NCI-H1048 (cell line): ENCODE measurements around the gene COL4A1.

Experiments
- DNase-seq: peaks from one replicate; lab custom pipeline; 2025; lab: John Stamatoyannopoulos, UW

COL4A1 gene

GRCh38 chr13:110161112-110161882 lies 145.7 kb downstream of the COL4A1 start:
- DNase-seq = no peak

DNA sequence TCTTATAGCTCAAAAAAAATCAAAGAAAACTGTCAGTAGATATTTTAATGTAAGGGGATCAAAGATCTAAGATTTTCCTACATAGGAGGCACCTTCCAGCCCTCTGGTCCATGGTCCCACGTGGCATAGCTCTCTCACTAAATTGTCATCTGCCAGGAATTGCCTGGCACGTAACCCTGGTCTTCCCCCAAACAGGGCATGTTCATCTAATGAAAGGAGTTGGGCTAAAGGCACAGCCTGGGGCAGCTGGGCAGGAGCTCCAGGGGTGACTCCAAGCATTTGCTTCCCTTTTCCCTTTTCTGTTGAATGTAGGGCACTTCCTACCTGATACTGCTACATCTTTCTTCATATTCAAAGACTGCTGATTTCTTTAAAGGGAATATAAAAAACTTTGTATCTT lies 148.7 kb downstream of the COL4A1 start:
- DNase-seq = no peak

DNA sequence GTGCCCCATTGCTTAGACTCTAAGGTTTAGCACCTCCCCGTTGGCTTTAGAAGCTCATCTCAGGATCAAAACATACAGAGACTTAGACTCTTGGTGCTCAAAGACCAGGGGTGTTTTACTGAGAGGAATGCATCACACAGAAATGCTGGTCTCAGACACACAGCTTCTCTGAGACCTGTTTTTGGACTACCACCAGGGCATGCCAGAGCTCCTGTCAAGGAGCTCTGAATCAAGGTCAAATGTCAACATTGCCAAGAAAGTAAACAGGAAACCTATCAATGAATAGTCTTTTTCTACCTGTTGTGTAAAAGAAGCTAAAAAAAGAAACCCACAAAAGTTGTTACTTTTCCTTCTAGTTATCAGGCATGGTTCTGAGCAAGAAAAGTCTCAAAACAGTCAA lies 149.2 kb downstream of the COL4A1 start:
- DNase-seq = no peak

DNA sequence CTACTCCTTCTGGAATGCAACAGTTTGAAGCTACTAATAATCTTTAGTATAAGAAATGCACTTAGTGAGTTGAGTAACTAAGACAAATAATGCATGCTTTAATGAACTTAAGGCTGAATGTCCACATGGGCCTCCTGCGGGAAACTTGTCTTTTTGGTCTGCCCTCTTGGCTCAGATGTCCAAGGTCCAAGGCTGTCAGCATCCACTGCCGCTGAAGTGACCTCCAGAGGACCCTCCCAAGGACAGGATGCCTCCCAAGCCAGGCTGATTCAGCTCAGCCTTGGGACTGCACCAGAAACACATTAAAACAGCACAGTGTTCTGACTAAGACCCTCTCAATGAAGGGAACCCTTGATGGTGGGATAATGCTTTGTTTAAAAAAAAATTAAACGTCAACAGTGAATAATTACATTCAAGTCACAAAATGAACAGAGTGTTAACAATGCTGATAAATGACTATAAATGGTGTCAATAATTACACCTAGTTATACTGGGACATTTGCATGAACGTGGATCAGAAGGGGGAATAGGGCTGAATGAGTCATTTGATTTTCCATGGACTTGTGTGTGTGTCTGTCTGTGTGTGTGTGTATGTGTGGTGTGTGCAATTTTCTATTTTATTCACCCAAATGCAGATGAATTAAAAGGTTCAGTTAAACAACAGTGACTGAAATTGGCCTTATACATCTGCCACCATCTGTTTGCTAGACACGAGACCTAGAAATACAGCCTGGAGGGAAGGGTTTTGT lies 150.5 kb downstream of the COL4A1 start:
- DNase-seq = no peak

- DNase-seq = no peak
Measured at GRCh38 chr13:110155072-110155471, 151.9 kb downstream of the COL4A1 start.

DNA sequence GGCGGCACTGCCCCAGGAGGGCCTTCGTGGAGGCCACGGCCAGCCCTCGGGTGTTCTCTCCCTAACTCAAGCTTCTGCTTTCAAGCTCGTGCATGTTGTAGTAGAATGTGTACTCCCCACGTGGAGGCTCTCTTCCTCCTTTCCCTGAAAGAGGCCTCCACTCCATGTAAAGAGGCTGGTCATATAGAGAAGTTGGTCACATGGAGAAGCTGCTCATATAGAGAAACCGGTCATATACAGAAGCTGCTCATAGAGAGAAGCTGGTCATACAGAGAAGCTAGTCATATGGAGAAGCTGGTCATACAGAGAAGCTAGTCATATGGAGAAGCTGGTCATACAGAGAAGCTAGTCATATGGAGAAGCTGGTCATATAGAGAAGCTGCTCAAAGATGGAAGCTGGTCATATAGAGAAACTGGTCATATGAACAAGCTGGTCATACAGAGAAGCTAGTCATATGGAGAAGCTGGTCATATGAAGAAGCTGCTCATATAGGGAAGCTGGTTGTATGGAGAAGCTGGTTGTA lies 152.5 kb downstream of the COL4A1 start:
- no peak for DNase-seq

- DNase-seq = no peak
Measured at GRCh38 chr13:110152351-110152750, 154.6 kb downstream of the COL4A1 start.

DNA sequence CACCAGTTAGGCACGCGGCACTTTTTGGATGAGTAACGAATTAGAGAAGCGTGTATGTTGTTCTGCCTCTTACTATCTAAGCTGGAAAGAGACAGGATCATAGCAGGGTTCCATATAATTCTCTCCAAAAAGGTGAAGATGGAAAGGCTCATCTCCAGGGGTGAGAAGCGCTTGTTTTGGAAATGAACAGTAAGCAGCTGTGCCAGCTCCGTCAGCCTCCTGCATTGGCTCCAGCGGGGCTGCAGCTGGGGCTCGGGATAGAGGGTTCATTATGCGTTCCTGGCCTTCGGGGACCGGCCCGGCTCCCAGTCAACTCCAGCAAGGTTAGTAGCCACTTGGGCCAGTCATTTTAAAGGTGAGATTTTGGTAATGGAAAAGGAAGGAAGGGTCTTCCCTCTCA lies 155.5 kb downstream of the COL4A1 start:
- no peak for DNase-seq

DNA sequence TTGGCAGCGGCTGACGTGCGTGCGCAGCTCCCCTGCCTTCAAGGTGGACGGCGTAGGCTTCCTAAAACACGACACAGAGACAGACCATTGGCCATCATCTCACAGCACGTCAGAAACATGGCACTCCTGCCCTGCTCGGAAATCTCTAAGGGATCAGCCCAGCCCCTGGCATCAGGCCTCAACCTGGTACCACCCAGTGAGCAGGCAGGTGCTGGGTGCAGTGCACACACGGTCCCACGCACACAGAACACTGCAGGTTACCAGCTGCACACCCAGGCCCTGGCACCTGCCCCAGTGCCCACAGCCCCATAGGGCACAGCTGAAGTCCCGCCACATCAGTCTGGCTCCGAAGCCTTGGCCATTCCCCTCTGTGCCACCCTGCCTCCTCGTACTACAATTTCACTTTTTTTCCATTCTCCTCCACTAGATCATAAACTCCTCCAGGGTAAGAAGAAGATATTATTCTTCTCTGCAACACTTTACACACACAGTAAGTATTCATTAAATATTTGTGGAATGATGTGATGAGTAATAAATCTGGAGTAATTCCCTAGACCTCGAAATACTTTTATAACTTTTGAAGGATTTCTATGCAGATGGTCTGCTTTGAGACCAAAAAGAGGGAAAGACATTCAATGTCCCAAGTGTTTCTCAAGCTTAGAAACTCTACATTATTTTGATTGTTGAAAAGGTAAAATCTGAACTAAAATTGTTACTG lies 156.4 kb downstream of the COL4A1 start:
- DNase-seq = no peak

- no peak for DNase-seq
Measured at GRCh38 chr13:110149036-110149435, 157.9 kb downstream of the COL4A1 start.

GRCh38 chr13:110140099-110140498 lies 166.9 kb downstream of the COL4A1 start:
- DNase-seq = no peak

DNA sequence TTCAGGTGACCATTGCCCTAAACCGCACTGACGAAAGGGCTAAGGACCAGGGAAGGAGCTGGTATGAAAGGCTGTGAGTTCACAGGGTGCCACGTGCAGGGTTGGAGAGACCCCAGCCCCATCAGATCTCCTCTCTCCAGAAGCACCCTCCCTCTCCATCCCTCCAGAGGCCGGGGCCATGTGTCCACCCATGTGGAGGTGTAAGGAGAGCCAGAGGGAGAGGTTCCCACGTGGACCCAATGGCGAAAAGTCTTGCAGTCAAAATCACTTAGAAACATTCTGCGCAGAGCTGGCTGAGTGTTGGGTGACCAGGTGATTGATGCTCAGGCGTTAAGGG lies 168.3 kb downstream of the COL4A1 start:
- DNase-seq = no peak

DNA sequence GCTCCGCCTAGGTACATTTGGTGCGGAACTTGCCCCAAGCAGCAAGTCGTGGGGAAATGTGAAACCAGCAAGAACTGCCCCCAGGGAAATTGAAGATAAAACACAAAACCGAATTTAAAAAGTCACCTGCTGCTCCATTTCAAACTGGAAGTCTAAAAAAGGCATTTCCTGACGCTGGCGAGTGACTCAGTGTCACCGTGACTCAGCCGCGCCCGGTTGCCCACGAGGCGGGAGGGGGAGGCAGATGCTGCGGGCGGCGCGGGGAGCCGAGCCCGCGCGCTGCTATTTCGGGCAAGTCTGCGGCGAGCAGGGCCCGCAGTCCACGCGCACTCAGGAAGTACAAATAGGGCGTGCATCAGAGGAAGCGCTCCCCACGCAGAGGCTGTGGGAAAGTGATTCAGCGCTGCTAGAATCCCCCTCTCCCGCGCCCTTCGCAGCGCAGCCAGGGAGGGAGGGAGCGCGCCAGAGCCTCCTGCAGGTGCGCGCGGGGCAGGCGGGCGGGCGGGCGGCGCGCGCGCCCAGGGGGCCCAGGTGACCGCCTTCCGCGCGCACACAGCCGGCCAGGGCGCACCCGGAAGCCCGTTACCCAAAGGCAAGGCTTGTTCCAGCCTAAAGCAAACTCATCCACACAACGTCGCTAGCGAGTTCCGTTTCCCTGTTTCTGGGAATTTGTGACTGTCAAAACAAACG lies 168.8 kb downstream of the COL4A1 start:
- DNase-seq = no peak

- DNase-seq = no peak
Measured at GRCh38 chr13:110137680-110138009, 169.3 kb downstream of the COL4A1 start.

- no peak for DNase-seq
Measured at GRCh38 chr13:110136660-110137585, 170.0 kb downstream of the COL4A1 start.

DNA sequence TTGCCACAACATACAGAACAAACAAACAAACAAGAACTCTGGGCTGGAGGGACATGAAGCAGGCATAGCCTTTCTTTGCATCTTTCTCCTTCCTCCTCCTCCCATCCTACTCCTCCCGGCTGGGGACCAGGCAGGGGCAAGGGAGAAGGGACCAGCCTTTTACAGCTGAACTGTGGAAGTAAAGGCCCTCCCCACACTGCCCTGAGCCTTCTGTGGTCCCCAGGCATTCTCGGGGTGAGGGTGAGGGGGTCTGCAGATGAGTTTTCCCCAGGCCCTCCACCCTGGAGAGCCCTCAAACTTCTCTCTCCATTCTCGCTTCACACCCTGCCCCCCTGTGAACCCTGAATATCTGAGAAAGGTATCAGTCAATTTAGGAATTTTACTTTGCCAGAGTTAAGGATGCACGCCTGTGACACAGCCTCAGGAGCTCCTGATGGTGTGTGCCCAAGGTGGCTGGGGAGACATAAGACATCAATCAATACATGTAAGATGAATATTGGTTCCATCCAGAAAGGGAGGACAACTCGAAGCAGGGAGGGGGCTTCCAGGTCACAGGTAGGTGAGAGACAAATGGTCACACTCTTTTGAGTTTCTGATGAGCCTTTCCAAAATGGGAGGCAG lies 170.9 kb downstream of the COL4A1 start:
- DNase-seq = no peak

DNA sequence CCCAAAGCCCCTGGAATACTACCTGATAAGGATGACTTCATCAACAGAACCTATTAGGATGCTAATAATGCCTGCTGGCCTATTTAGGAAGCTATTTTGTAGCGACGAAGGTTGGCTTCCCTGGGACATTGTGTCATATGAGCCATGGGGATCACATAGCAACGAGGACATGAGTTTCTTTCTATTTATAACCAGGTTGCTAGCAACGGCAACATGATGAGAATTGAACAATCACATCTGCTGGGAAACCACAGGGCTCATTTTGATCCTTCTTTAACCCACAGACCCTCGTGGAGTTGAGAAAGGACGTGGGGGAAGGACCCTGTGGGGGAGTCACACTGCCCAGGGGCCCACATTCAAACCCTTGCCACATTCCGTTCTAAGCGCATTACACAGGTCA lies 172.2 kb downstream of the COL4A1 start:
- DNase-seq = no peak

- DNase-seq = no peak
Measured at GRCh38 chr13:110133425-110134235, 173.3 kb downstream of the COL4A1 start.

DNA sequence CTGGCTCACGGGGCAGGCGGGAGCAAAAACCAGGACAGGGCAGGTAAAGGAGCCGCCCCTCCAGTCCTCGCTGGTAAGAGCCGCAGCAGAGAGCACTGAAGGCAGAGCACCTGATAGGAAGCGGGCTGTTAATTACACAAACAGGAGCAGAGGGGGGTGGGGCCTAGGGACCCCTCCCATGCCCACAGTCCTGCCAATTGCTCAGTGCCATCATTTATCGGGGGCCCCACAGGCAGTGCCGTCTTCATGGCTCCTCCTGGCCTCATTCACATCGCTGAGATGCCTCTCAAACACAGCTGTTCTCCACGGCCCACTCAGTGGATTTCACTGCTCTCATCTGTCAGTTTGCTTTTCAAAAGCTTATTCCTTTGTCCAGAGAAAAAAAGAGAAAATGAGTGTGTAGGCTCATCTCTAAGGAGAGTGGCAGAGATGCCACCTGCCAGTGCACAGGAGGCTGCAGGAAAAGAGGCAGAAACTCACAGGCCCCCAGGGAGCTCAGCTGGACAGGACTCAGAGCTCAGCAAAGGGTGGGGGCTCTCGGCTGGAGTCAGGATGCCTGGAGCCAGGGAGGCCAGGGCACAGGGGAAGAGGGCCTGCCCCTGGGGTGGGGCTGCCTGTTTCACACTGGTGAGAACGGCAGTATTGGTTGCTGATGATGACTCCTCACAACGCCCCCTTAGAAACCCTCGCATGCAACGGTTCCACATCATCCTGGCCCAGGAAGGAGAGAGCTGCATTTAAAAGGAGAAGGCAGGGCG lies 174.6 kb downstream of the COL4A1 start:
- DNase-seq = no peak
